Measurements from ENCODE around the gene CRTAC1. TPM values are rescaled to one million over a fixed set of nuclear protein-coding genes. Genes with fewer than 3 reads are reported as not detected.
"Not testable (repeated sequence)": the region's sequence is repeated elsewhere in the genome, so short reads cannot be mapped to it uniquely, and the experiment has no call there.

The CRTAC1 gene
- total RNA-seq, 2 donors from 2014 or later: 22.9 to 24.5 TPM

- DNase-seq (ENCODE audit: low spot score): no peak
- intact Hi-C loops (cut with DNase I): loop anchor here in 1 of 2 donors (10.0 kb wide), 1 partner anchor 66 kb away; no protein-coding TSS in a partner anchor
Observed at GRCh38 chr10:97861097-97861750, 169.2 kb downstream of the CRTAC1 start.

GRCh38 chr10:97858001-97858439, 172.4 kb downstream of the CRTAC1 start:
- no peak for DNase-seq (ENCODE audit: low spot score)
- intact Hi-C loops (cut with DNase I): no loop called here

DNA sequence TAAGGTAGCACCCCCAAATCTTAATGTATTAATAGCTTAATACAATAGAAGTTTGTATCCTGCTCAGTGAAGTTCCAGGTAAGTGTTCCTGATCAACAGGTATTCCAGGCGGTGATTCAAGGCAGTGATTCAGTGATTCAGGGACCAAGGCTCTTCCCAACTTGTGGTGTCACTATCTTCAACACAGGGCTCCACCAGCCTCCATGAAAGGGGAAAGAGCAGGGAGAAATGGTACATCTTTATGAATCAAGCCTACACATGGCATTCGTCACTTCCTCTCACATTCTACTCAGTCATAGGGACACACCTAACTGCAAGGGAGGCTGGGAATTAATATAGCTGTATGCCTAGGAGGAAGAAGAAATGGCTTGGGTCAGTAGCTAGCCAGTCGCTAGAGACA, 175.7 kb downstream of the CRTAC1 start:
- intact Hi-C loops (cut with DNase I): no loop called here
- no peak for DNase-seq (ENCODE audit: low spot score)

GRCh38 chr10:97852840-97853405, 177.5 kb downstream of the CRTAC1 start:
- intact Hi-C loops (cut with DNase I): no loop called here
- DNase-seq (ENCODE audit: low spot score): no peak

DNA sequence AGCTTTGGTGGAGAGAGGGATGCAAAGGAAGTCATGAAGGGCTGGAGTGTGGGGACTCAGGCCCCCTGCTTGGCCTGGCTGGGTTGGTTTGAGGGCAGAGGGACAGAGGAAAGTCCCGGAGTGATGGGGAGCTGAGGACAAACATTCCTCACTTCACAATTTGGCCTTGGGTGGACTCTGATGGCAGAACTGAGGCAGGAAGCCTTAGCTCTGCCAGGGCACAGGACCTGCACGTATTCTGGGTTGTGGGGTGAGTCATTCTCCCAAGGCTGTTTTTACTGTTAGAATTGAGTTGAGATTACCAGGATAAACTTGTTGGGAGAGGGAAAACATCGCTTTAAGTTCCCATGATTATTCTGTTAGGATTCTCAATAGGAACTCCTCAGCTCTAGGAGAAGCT, 178.1 kb downstream of the CRTAC1 start:
- intact Hi-C loops (cut with DNase I): no loop called here
- no peak for DNase-seq (ENCODE audit: low spot score)

DNA sequence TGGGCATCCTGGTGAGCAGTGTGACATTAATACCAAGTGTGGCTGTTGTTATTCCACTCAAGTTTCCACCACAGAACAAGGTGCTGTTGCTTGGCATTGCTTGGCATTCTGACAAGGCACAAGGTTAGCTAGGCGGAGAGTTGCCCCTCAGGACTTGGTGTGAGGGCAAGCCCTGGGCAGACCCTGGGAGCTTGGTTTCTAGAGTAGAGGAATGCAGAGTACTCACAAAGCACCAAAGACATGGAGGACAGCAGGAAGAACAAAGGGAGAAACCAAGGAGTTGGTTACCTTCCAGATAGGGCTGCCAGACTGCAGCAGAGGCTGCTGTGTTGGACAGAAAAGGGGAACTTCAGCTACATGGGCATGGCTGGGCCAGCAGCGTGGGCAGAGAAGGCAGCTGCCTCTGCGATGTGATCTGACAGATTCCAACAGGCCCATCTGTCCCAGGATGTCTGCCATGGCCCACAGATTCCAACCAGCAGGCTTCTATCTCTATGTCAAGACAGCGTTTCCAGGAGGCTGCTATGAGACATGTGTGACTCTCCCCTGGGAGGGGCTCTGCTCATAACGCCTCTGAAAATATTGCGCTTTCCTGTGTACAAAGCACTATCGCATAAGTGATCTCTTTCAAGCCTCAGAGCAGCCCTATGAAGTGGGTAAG, 178.9 kb downstream of the CRTAC1 start:
- DNase-seq (ENCODE audit: low spot score): no peak
- intact Hi-C loops (cut with DNase I): no loop called here

GRCh38 chr10:97850446-97850845, 180.0 kb downstream of the CRTAC1 start:
- intact Hi-C loops (cut with DNase I): no loop called here
- no peak for DNase-seq (ENCODE audit: low spot score)

- intact Hi-C loops (cut with DNase I): no loop called here
- DNase-seq (ENCODE audit: low spot score): no peak
Observed at GRCh38 chr10:97849687-97850402, 180.6 kb downstream of the CRTAC1 start, which contains the start of gene GOLGA7B. Gene GOLGA7B (plus strand): TSS chr10:97849843. CDS start chr10:97850304, 461 bp downstream.

DNA sequence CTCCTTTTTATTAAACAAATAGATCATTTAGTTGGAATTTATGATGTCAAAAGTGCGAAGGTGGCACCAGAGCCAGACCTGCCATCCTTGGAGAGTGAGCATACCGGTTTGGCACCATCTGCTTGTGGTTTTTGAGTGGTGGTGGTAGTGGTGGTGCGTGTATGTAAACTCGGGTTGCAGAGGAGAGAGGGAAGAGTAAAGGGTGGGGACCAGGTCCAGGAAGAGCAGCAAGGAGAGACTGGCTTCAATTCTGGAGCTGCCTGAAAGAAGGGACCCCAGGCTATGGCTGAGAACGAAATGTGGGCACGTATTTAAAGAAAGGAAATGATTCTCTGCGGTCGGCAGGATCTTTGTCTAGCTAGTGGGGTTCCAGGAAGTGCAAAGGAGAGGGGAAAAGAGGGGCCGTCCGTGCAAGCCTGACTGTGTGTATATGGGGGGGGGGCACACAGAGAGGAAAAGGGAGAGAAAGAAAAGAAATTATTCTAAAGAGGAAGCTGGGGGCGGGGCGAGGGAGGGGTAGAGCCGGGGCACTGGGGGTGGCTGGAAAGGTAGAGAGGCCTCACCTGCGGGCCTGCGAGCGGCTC, 181.2 kb downstream of the CRTAC1 start:
- intact Hi-C loops (cut with DNase I): no loop called here
- no peak for DNase-seq (ENCODE audit: low spot score)

DNA sequence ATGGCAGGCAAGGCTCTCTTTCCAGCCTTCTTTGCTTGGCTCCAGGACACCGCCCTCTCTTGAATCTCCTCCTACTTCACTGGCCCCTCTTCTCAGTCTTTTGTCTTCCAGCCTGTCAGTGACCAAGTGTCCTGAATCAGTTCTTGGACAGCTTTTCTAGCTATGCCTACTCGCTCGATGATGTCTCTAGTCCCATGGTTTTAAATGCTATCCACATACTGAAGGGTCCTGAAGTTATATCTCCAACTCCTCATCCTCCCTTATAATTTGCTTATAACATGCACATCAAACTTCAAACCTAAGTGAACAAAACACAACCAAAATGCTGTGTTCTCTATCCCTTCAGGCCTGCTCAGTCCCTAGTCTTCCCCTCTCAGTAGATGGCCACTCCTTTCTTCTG, 185.7 kb downstream of the CRTAC1 start:
- no peak for DNase-seq (ENCODE audit: low spot score)
- intact Hi-C loops (cut with DNase I): no loop called here

- intact Hi-C loops (cut with DNase I); DNase-seq (ENCODE audit: low spot score): not testable (repeated sequence)
Observed at GRCh38 chr10:97843972-97844371, 186.4 kb downstream of the CRTAC1 start.

- no peak for DNase-seq (ENCODE audit: low spot score)
- intact Hi-C loops (cut with DNase I): no loop called here
Observed at GRCh38 chr10:97843281-97843671, 187.1 kb downstream of the CRTAC1 start.

- intact Hi-C loops (cut with DNase I): no loop called here
- DNase-seq (ENCODE audit: low spot score): no peak
Observed at GRCh38 chr10:97842656-97843280, 187.7 kb downstream of the CRTAC1 start.

GRCh38 chr10:97842114-97842513, 188.3 kb downstream of the CRTAC1 start:
- DNase-seq (ENCODE audit: low spot score); intact Hi-C loops (cut with DNase I): not testable (repeated sequence)

DNA sequence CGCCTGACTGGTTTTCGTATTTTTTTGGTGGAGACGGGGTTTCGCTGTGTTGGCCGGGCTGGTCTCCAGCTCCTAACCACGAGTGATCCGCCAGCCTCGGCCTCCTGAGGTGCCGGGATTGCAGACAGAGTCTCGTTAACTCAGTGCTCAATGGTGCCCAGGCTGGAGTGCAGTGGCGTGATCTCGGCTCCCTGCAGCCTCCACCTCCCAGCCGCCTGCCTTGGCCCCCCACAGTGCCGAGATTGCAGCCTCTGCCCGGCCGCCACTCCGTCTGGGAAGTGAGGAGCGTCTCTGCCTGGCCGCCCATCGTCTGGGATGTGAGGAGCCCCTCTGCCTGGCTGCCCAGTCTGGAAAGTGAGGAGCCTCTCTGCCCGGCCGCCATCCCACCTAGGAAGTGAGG, 189.3 kb downstream of the CRTAC1 start:
- intact Hi-C loops (cut with DNase I); DNase-seq (ENCODE audit: low spot score): not testable (repeated sequence)

DNA sequence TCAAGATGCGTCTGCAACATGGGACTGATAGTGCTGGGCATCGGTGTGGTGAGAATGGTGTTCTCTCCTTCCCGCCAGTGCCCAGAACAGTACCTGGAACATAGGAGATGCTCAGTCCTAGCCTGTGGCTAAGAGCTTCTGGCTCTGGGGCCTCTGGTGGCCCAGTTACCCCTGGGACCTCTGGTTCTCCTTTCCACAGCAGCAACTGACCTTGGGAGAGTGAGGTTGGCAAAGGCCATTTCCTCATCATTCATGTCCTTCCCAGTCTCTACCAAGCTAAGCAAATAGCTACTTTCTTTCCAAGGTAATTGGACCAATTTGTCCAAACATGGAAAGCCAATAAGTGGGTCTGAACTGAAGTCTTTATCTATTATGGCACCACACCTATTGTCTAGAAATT, 192.3 kb downstream of the CRTAC1 start:
- no peak for DNase-seq (ENCODE audit: low spot score)
- intact Hi-C loops (cut with DNase I): no loop called here

DNA sequence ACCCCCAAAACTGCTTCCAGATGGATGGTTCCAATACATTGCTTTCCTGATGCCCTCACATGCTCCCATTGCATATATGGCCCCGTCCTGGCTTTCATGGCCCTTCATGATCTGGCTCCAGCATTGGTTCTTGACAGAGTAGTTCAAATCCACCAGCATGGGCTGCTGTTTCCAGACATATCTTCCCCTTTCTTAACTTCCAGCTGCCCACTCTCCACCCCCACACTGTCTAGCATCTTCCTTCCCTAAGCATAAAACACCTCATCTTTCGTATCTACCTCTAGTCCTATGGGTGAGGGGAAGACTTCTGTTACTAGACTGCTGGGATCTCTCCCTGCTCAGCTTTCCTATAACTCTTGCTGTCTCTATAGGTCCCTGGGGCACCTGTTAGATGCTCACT, 194.0 kb downstream of the CRTAC1 start:
- DNase-seq (ENCODE audit: low spot score): peak; percentile 14
- intact Hi-C loops (cut with DNase I): no loop called here

DNA sequence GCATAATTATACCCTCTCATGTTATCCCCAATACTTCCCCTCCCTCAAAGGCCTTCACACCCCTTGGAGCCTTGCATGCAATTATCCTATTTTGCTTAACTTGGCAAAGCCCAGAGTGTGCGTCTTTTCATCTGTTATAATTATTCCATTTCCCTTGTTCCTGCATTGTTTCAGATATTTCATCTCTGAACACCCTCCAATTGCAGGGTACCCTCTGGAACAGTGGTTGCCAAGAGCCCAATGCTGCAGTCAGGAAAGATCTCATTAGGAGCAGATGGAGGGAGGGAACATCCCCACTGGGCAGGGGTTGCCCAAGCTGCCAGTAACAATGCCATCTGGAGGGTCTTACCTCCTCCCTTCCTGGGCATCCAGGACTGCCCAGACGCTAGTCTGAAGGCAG, 199.2 kb downstream of the CRTAC1 start:
- intact Hi-C loops (cut with DNase I): no loop called here
- DNase-seq (ENCODE audit: low spot score): peak; percentile 1

GRCh38 chr10:97830064-97830463, 200.4 kb downstream of the CRTAC1 start:
- intact Hi-C loops (cut with DNase I): no loop called here
- no peak for DNase-seq (ENCODE audit: low spot score)

All from posterior vena cava (tissue), 2 donors.